HG03039 (cell line): ENCODE data around the gene GPR75.

ENCODE experiments used
- ATAC-seq: cut with Tn5 transposase; IDR thresholded peaks from one replicate; pipeline ENCODE4 v1.9.1; 2021; ENCODE audit warnings: mild to moderate bottlenecking, moderate library complexity; ENCODE audit not compliant: unreplicated experiment

The GPR75 gene

DNA sequence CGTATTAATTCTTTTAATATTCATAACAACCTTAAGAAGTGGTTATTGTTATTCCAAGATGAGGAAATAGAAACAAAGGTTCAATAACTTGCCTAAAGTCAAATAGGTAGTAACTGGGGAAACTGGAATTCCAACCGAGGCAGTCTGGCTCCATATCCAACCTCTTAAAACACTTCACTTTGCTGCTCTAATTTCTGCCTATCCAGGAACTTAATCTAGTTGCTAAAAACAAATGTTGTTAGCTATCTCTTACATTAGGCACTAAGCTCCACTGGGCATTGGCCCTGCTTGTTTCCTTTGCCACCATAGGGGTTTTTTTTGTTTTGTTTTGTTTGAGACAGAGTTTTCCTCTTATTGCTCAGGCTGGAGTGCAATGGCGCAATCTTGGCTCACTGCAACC, 48.2 kb downstream of the GPR75 start:
- no peak for ATAC-seq
